Adrenal gland (tissue), 12 donors: ENCODE measurements around the gene DIP2C. TPM values are rescaled to one million over a fixed set of nuclear protein-coding genes. Genes with fewer than 3 reads are reported as not detected.

Experiments
- DNase-seq, 7 donors: peaks; one replicate each; pipeline ENCODE4 v3.0.0-alpha.2; 2019 to 2020
- H3K27ac ChIP-seq, 5 donors: fragments of 200-600 bp; sonication (generic) in 4 of 5; 1 replicate in 3 of 5; 2 replicates in 2 of 5; pipeline versions ENCODE4 v1.5.1 to v1.8.0; 2016 to 2020; ENCODE audit warnings: mild to moderate bottlenecking in 1 of 5
- H3K27me3 ChIP-seq: fragments of 200-600 bp; 2 replicates; pipeline ENCODE4 v1.8.0; 2021
- H3K36me3 ChIP-seq, 2 donors: fragments of 200-600 bp; replicated peaks in 1 of 2; 1 replicate in 1 of 2; 2 replicates in 1 of 2; pipeline versions ENCODE4 v1.5.1 to v1.8.0; 2018 to 2022
- H3K4me1 ChIP-seq, 2 donors: fragments of 200-600 bp; replicated peaks in 1 of 2; 1 replicate in 1 of 2; 2 replicates in 1 of 2; pipeline versions ENCODE4 v1.5.1 to v1.8.0; 2018 to 2021
- H3K4me3 ChIP-seq, 4 donors: fragments of 200-600 bp; sonication (generic) in 3 of 4; one replicate each; pipeline ENCODE4 v1.5.1; 2016 to 2018
- H3K9me3 ChIP-seq, 3 donors: fragments of 200-600 bp; sonication (generic) in 1 of 3; replicated peaks in 1 of 3; 1 replicate in 2 of 3; 2 replicates in 1 of 3; pipeline versions ENCODE4 v1.5.1 to v1.8.0; 2016 to 2021
- POLR2A ChIP-seq, 2 donors: fragments of 450-650 bp; IDR thresholded peaks; one replicate each; pipeline ENCODE4 v1.6.1; 2017; ENCODE audit warnings: antibody characterized with exemption in 2 of 2, mild to moderate bottlenecking in 2 of 2, moderate library complexity in 1 of 2
- WGBS, 4 donors: extraction: QIAGEN DNeasy Blood & Tissue Kit in 2 of 4; methylation state at CpG; one replicate each; pipeline versions ENCODE4 v1.1.5 to v1.1.7; 2013 to 2017; 5-methylcytosine and 5-hydroxymethylcytosine counted together
- intact Hi-C, 2 donors: fragments of 100-400 bp; cut with DNase I; formaldehyde crosslinking; loops; one replicate each; pipeline versions ENCODE4 v1.14.1 to v1.15.0; 2022 to 2023
- polyA plus RNA-seq, 3 donors: library from polyadenylated mRNA; stranded (reverse); fragments of 200-250 nt in 2 of 3; fragments of 350-450 nt in 1 of 3; fragmentation: Illumina TruSeq in 1 of 3; extraction: RNeasy Lipid Tissue Mini Kit (QIAGEN cat#74804) in 1 of 3; gene quantifications; one replicate each; pipeline ENCODE4 v1.2.3, GENCODE V29; 2013 to 2014
- total RNA-seq, 9 donors: library from RNA; depleted of rRNA in 4 of 9; stranded (reverse); fragments of >200 nt in 4 of 9; fragments of 120-200 nt in 1 of 9; fragmentation: NEBNext Ultra II Directional in 1 of 9; extraction: Animal tissue kit (Norgen Biotek cat#: 25700) in 1 of 9; gene quantifications; one replicate each; pipeline versions ENCODE4 v1.1.0 to v1.2.4, GENCODE V29; 2013 to 2023
- TF ChIP-seq, protein P1 (sequence below), 6 experiments: fragments of 450-650 bp in 4 of 6; fragments of 200-600 bp in 2 of 6; sonication (generic) in 1 of 6; IDR thresholded peaks; 1 replicate in 5 of 6; 2 replicates in 1 of 6; pipeline versions ENCODE4 v1.5.1 to v1.8.0; 2016 to 2021; ENCODE audit warnings: antibody characterized with exemption in 6 of 6, mild to moderate bottlenecking in 2 of 6, moderate library complexity in 1 of 6
- donor health status: healthy with polysubstance abuse.
- donor health status: Bipolar disorder and iron deficiency.
- donor health status: DM: yes; HTN: yes; CAD: no.
- donor health status: DM: no; HTN: no; CAD: no.
- donor health status: DM: no; HTN: no; CAD: no.
- donor health status: DM: yes; HTN: yes; CAD: no.

Gene DIP2C
- total and polyA plus RNA-seq, 12 donors: 4.8 to 23.9 (median 19.7) TPM

DNA sequence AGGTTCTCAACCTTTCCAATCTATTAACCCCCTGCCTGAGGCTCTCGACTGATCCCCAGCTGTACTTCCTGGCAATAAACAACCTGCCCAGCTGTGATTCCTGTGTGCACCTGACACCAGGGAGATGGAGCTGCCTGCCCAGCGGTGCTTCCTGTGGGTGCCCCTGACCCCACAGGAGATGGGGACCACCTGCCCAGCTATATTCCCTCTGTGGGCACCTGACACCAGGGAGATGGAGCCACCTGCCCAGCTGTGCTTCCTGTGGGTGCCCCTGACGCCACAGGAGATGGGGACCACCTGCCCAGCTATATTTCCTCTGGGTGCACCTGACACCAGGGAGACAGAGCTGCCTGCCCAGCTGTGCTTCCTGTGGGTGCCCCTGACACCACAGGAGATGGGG, 184.0 kb downstream of the DIP2C start:
- Histone ChIP-seq H3K36me3 (no peaks in the 10 kb centered on the region), H3K4me1 (no peaks in the 10 kb centered on the region), H3K9me3 (no peaks in the 10 kb centered on the region), H3K27me3 (no peaks in the 10 kb centered on the region), H3K27ac (no peak overlapping the region), H3K4me3 (no peak overlapping the region)
- DNase-seq: peak in 2 of 7 donors; percentile 3 to 5
- TF ChIP-seq POLR2A (IDR thresholded peaks at IDR 0.05): no peak
- TF ChIP-seq, protein P1, sequence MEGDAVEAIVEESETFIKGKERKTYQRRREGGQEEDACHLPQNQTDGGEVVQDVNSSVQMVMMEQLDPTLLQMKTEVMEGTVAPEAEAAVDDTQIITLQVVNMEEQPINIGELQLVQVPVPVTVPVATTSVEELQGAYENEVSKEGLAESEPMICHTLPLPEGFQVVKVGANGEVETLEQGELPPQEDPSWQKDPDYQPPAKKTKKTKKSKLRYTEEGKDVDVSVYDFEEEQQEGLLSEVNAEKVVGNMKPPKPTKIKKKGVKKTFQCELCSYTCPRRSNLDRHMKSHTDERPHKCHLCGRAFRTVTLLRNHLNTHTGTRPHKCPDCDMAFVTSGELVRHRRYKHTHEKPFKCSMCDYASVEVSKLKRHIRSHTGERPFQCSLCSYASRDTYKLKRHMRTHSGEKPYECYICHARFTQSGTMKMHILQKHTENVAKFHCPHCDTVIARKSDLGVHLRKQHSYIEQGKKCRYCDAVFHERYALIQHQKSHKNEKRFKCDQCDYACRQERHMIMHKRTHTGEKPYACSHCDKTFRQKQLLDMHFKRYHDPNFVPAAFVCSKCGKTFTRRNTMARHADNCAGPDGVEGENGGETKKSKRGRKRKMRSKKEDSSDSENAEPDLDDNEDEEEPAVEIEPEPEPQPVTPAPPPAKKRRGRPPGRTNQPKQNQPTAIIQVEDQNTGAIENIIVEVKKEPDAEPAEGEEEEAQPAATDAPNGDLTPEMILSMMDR (IDR thresholded peaks at IDR 0.05): no peak
- 74 to 80% (median 75%) methylated on average over 3 of the region's 3 CpGs for WGBS, 4 donors
- intact Hi-C loops: loop anchor here in 1 of 2 donors (5.0 to 10.0 kb wide), 2 partner anchors 179 to 282 kb away; partner anchors contain the start of gene DIP2C

DNA sequence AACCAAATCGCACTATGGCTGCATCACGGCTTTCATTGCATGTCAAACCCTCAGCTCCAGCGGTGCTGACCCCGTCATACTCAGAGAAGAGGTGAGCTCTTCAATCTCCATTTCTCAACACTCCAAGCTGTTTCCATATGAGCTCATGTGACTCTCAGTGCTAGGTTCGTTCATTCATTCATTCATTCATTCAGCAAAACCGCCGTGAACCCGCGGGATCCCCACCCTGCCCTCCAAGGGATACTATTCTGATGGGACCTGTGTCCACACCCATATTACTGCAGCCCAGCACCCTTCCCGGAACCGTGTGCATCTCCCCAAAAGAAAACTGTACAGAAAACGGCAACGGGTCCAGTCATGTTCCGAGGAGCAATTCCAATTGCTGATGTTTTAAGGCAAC, 184.7 kb downstream of the DIP2C start:
- H3K36me3 ChIP-seq: no peaks in the 10 kb centered on the region
- no peaks in the 10 kb centered on the region for H3K4me1 ChIP-seq
- TF ChIP-seq POLR2A (IDR thresholded peaks at IDR 0.05): no peak
- TF ChIP-seq, protein P1 (IDR thresholded peaks at IDR 0.05): no peak
- peak in 1 of 7 donors; percentile 8 for DNase-seq
- no peak overlapping the region for H3K4me3 ChIP-seq
- 92 to 96% (median 94%) methylated on average over 14 of the region's 14 CpGs for WGBS, 4 donors
- no peaks in the 10 kb centered on the region for H3K27me3 ChIP-seq
- intact Hi-C loops: loop anchor here in 1 of 2 donors (5.0 to 10.0 kb wide), 2 partner anchors 180 to 282 kb away; partner anchors contain the start of gene DIP2C
- H3K27ac ChIP-seq: no peak overlapping the region
- H3K9me3 ChIP-seq: no peaks in the 10 kb centered on the region

DNA sequence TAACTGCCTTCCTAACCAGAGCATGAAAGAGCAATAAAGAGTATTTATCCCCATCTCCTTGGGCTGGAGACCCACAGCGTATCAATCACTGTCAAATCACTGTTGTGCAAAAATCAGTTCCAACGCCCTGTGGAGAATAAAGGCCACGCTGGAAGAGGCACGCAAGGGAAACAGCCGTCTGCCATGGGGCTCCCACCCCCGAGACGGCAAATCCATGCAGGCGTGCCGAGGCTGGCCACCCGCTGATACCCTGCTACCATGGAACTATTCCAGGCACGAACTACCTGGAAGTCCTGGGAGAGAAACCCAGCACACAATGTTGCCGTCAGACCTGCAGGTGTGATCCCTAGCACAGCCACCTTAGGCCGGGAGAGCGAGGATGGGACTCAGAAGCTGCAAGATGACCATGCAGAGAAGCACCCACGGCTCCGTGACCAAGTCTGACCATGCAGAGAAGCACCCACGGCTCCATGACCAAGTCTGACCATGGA, 185.3 kb downstream of the DIP2C start:
- Histone ChIP-seq H3K27ac (no peak overlapping the region), H3K27me3 (no peaks in the 10 kb centered on the region), H3K4me3 (no peak overlapping the region), H3K4me1 (no peaks in the 10 kb centered on the region), H3K9me3 (no peaks in the 10 kb centered on the region), H3K36me3 (no peaks in the 10 kb centered on the region)
- TF ChIP-seq, protein P1 (IDR thresholded peaks at IDR 0.05): no peak
- TF ChIP-seq POLR2A (IDR thresholded peaks at IDR 0.05): no peak
- DNase-seq: peak in 1 of 7 donors; percentile 7
- WGBS, 4 donors: 91 to 96% (median 94%) methylated on average over 16 to 17 of the region's 17 CpGs
- intact Hi-C loops: loop anchor here in 1 of 2 donors (10.0 kb wide), 1 partner anchor 181 kb away; the partner anchor contains the start of gene DIP2C

DNA sequence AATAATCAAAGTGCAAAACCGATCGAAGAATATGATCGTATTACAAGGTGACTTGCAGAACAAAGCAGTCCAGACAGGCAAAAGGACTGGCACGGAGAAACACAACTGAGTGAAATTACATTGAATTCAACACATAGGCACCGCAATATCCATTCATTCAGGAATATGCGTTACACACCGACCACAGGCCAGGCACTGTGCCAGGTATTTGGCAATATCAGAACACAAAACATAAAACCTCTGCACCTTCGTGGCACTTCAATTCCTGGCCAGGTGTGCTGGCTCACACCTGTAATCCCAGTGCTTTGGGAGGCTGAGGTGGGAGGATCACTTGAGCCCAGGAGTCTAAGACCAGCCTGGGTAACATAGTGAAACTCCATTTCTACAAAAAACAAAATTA, 187.9 kb downstream of the DIP2C start:
- Histone ChIP-seq H3K9me3 (no peaks in the 10 kb centered on the region), H3K4me1 (no peaks in the 10 kb centered on the region), H3K36me3 (no peaks in the 10 kb centered on the region), H3K27me3 (no peaks in the 10 kb centered on the region), H3K4me3 (no peak overlapping the region), H3K27ac (no peak overlapping the region)
- intact Hi-C loops: loop anchor here in 1 of 2 donors (10.0 kb wide), 1 partner anchor 183 kb away; the partner anchor contains the start of gene DIP2C
- WGBS, 4 donors: 77 to 83% (median 80%) methylated on average over 8 of the region's 8 CpGs
- DNase-seq: peak in 2 of 7 donors; percentile 5 to 11
- TF ChIP-seq, protein P1 (IDR thresholded peaks at IDR 0.05): no peak
- no peak for TF ChIP-seq POLR2A (IDR thresholded peaks at IDR 0.05)
